GM12874 (cell line): ENCODE measurements around the gene TRABD2B.

Experiments used
- TF ChIP-seq, protein P1 (sequence below): IDR thresholded peaks from 2 replicates; pipeline ENCODE4 v1.5.1; 2011; ENCODE audit warnings: low read depth, mild to moderate bottlenecking, control low read depth, low read length, moderate library complexity; ENCODE audit not compliant: insufficient read depth

Gene TRABD2B

DNA sequence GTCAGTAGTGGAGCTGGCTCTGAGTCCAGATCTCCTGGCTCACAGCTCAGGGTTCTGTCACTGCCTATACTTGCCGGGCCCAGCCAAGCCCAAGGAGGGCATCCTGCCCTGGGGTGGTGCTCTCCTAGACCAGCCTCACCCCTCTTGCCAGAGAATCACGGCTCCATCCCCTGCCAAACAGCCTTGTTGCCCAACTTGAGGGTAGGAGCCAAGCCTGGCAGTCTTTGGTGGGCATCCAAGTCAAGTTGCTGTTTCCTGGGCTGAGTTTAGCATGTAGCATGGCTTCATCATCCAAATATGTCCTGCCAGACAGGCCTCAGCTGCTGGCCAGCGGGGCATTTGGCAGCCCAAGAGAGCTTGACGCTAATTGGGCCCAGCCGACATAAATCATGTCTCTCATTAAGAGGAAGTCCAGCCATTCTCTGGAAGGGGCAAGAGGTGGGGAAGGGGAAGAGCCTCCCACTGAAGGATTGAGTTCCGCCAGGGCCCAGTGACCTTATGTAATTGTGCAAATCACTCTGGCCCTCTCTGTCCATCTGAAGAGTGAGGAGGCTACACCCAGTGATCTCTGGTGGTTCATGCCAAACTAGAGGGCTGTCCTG is 22.6 kb upstream of the TRABD2B start:
- TF ChIP-seq, protein P1, sequence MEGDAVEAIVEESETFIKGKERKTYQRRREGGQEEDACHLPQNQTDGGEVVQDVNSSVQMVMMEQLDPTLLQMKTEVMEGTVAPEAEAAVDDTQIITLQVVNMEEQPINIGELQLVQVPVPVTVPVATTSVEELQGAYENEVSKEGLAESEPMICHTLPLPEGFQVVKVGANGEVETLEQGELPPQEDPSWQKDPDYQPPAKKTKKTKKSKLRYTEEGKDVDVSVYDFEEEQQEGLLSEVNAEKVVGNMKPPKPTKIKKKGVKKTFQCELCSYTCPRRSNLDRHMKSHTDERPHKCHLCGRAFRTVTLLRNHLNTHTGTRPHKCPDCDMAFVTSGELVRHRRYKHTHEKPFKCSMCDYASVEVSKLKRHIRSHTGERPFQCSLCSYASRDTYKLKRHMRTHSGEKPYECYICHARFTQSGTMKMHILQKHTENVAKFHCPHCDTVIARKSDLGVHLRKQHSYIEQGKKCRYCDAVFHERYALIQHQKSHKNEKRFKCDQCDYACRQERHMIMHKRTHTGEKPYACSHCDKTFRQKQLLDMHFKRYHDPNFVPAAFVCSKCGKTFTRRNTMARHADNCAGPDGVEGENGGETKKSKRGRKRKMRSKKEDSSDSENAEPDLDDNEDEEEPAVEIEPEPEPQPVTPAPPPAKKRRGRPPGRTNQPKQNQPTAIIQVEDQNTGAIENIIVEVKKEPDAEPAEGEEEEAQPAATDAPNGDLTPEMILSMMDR: no peak

DNA sequence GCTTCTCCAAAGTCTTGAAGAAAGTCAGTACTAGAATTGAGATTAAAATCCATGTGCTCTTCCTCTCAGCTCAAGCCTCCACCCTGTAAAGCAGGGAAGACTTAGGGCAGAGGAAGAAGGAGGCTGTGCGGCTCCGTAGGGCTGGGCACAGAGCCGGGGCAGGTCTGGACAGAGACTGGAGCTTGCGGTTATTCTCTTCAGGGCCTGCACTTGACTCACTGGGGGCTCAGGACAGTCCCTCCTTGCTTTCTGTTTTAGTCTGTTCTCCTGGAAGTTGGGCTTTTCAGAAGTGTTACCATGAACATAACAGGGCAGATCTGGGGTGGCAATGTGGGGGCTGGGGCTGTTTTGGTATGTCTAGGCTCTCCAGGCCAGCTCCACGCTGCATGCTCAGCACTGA is 21.6 kb upstream of the TRABD2B start:
- TF ChIP-seq, protein P1: no peak

DNA sequence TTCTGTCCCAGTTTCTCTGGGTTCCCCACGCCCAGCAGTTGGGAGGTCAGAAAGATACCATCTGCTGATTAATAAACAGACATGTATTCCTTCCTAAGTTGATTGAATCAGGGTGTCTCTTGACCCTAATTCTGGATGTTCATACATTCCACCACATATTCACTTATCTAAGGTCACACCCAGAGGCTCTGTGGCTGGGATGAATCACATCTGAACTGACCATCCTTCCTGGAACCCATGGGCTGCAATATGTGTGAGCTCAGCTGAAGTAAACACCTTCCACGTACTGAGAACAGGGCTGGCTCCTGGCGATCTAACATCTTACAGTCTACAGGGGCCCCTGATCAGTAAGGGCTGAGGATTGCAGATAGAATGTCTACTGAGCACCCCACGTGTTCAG is 20.5 kb upstream of the TRABD2B start:
- TF ChIP-seq, protein P1: no peak

DNA sequence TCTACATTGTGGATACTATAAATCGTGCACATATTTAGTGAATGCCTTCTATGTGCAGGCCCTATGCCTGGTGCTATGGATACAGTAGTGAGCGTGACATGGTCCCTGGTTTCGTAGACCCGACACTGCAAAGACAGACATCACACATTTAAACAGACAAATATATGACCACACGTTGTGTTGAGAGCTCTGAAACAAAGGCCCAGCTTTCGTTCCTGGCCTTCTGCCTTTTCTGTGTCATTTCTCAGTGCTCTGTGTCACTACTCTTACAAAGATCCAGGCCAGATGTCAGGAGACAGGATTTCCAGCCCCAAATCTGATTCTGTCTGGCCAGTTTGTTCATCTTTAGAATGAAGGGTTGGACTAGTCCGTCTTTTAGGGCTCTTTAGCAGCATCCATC is 19.3 kb upstream of the TRABD2B start:
- TF ChIP-seq, protein P1: no peak

DNA sequence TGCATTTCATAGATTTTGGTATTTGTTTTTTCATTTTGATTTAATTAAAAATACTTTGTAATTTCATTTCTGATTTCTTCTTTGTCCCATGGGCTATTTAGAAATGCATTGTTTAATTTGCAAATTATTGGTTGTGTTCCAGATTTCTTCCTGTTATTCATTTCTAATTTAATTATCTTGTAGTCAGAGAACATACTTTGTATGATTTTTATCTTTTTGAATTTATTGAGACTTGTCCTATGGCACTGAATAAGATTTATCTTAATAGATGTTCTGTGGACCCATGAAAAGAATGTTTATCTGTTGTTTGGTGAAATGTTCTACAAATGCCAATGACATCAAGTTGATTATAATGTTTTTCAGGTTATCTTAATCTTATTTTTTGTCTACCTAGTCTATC is 16.1 kb upstream of the TRABD2B start:
- TF ChIP-seq, protein P1: no peak

DNA sequence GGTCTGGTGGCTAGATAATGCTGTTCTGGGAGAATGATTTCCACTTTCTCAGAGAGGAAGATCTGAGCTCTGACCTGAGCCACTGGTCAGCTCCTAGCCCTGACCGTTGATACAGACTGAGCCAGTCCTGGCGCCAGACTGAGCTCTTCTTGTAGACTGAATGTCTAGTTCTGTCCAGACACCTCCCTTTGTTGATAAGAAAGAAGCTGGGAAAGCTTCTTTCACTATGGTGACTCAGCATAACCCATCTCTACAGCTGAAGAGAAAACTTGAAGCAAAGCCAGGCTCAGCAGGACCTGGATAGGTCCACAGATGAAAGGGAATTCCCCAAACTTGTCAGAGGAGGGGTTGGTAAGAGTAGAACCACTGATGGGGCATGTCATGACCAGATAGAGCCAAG is 9.9 kb upstream of the TRABD2B start:
- TF ChIP-seq, protein P1: no peak

DNA sequence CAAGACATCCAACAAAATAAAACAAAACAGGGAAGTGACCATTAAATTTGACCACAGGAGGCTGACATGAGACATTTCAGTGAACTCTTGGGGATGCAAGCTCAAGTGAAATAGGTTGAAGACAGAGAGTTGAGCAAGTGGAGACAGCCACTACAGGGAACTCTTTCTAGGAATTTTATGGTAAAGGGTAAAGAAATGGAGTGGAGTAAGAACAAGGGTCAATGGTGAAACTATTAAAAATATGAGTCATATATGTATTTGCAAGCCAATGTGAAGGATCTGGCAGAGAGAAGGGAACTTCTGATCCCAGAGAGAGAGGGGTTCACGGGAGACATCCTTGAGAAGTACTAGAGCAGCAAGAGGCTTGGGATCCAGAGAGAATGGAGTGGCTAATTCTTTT is 9.1 kb upstream of the TRABD2B start:
- TF ChIP-seq, protein P1: no peak
